NCI-H2171 treated with DMSO at 0.1 percent for 48 hours (cell line): ENCODE results near the gene TPX2.

Experiments used
- DNase-seq: peaks from one replicate; lab custom pipeline; 2025; lab: John Stamatoyannopoulos, UW

Gene TPX2

GRCh38 chr20:31833931-31834521 is 94.9 kb downstream of the TPX2 start:
- no peak for DNase-seq

- no peak for DNase-seq
Observed at GRCh38 chr20:31835554-31835953, 96.5 kb downstream of the TPX2 start.

GRCh38 chr20:31835977-31836852 is 97.1 kb downstream of the TPX2 start:
- no peak for DNase-seq

DNA sequence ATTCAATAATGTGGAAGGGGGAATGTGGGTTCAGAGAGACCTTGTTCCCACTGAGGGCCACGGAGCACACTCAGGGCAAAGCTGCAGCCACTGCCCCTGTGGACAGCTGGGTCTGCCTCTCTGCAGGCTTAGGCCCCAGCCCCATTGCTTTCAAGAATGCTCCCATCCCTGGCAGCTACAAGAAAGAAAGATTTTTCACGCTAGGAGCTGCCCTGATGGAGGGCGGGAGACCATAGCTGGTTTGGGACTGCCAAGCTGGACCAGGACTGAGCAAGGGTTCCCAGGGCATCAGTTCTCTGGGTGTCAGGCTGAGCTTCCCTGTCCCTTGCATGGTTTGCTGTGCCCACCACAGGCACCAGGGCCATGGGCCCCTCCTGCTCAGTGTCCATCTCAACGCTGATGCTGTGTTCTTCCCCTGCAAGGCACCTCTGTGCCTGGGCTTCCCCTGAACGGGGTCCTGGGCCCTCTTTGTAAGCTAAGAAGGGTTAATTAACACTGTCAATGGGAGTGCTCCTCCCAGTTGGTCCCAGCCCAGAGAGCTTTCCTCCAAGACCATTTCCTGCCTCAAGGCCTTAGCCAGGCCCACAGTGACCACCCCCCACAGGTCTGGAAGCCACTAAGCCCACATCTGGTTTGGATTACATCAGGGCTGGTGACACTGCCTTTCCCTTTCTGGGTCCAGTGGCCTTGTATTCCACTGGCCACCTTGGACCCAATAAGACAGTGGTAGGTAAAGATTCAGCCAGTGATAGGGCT is 97.9 kb downstream of the TPX2 start:
- no peak for DNase-seq

DNA sequence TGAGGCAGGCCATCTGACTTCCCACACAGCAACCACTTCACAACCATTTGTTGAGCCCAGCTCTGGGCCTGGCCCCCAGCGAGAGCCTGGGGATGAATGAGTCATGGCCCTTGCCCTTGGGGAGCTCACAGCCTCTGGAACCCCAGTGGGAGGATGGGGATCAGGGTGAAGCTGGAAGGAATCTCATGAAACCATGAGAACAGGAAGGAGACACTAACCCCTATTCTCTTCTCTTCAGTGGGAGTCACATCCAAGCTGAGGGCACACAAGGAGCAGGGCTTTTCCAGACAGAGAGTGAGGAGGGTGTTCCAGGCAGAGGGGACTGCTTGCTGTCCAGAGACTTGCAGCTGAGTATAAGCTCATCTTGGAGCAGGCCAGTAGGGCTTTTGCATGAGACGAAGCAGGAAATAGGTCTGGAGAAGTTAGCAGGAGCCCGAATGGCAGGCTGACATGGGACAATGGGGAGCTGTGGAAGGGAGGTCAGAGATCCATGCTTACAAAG is 98.9 kb downstream of the TPX2 start:
- DNase-seq: no peak

GRCh38 chr20:31838646-31839292 is 99.7 kb downstream of the TPX2 start:
- no peak for DNase-seq

GRCh38 chr20:31839782-31840487 is 100.8 kb downstream of the TPX2 start:
- DNase-seq: no peak

- DNase-seq: no peak
Observed at GRCh38 chr20:31840906-31841816, 102.1 kb downstream of the TPX2 start.

GRCh38 chr20:31841928-31842327 is 102.8 kb downstream of the TPX2 start:
- no peak for DNase-seq

DNA sequence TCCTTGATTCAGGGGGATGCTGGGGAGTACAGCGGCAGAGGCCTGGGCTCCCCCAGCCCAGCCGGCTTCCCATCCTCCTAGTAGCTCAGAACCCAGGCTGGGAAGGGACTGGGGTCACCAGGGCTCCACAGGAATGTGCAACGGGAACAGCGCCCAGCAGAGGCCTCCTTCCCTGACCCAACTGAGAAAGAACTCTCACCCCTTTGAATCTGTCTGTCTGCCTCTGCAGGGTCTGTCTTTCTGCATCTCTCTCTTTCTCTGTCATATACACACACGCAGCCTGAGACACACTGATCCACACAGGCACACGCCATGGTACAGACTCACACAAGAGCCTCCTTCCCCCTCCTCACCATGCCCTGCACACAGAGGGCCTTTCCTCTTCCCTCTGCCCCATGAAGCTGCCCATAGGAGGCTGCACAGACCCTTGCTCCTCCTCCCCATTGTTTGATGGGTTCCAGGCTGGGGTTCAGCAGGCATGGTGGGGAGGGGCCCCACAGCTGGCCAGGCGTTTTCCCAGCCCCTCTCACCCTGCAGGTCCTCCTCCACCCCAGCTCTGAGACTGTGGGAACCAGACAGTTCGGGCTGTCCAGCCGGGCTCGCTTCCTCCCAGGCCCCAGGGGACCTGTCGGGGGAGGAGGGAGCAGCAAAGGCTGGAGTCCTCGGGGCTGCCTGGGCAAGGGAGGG is 103.5 kb downstream of the TPX2 start:
- DNase-seq: no peak

DNA sequence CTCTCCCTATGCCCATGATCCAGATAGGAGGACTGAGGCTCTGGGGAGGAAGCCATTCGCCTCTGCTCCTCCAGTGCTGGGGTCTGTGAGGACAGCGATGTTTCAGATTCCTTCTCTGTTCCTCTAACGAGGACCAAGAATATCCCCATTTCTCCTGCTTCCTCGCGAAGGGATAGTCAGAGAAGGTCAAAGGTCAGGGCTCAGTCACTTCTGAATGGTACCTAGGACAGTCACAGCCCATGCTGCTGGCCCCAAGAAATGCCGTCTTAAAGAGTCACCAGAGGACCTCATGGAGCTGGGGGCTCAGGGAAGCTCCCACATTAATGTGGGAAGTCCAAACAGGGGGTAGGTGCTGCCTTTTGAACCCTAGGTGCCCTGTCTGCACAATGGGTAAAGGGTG is 104.2 kb downstream of the TPX2 start:
- DNase-seq: no peak

- no peak for DNase-seq
Observed at GRCh38 chr20:31843881-31844280, 104.8 kb downstream of the TPX2 start.

GRCh38 chr20:31844737-31845299 is 105.7 kb downstream of the TPX2 start:
- DNase-seq: no peak

GRCh38 chr20:31845300-31845863 is 106.3 kb downstream of the TPX2 start, which contains the start of gene FOXS1:
TSS of gene FOXS1 (minus strand) at chr20:31845604. CDS start at chr20:31845542, 62 bp downstream.
- no peak for DNase-seq

DNA sequence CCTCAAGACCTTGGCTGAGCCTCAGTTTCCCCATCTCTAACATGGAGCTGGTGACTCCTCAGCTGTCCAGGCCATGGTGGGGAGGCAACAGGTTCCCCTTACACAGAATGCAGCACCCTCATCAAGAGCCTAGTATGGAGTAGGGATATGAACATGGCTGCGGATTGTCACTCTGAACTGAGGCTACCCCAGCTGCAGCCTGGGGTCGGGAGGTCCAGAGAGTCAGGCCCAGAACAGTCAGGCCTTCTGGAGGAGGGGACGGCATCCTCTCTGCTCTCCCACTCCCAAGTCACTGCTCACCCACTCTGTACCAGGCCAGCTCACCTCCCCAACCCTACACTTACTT is 107.7 kb downstream of the TPX2 start:
- DNase-seq: no peak

DNA sequence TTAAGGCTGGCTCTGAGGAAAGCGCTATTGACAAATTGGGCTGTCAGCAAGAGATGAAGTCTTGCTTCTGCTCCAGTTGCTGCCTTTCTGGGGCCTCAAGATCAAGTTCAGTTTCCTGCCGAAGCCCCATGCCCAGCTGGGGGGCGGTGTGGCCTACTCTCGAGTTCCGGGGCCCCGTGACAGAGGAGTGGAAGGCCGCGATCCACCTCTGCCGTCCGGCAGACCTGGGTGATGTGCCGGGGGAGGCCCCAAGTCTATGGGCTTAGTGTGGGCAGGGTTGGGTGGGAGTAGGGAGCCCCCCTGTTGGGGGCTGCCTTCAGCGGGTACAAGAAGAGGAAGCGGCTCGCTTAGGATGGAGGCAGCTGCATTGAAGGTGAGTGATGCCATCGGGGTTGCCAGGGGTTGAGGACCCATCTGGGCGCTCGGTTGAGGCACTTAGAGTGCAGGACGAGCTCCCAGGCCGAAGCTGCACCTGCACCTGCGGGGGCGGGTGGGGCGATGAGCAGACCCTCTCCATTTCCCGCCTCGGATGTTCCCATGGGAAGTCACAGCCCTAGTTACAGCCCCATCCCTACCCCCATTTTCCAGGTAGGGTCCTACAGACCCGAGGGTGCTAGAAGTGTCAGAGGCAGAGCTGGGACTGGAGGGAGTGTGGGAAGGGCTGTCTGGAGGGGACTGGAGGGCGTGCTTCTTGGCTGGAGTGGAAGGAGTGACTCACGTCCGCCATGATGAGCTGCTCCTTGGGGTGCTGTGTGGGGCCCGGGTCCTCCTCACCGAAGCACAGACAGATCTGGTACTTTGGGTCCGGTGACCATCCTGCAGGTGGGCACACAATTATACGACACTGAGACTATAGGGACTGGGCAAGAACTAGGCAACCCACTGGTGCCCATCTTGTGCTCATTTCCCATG is 109.3 kb downstream of the TPX2 start:
- DNase-seq: no peak

GRCh38 chr20:31849306-31849930 is 110.3 kb downstream of the TPX2 start:
- DNase-seq: peak; percentile 45
